NCI-H1092 (cell line): ENCODE measurements around the gene TYMP.
"Not testable (repeated sequence)": the region's sequence is repeated elsewhere in the genome, so short reads cannot be mapped to it uniquely, and the experiment has no call there.

ENCODE experiments used
- DNase-seq: peaks from one replicate; lab custom pipeline; 2025; lab: John Stamatoyannopoulos, UW

Gene TYMP

GRCh38 chr22:50562523-50563412 is 33.0 kb upstream of the TYMP start, which contains the start of gene SYCE3:
TSS of gene SYCE3 (minus strand) at chr22:50562919. CDS start at chr22:50556405, 6,514 bp downstream.
- DNase-seq: peak; percentile 80

GRCh38 chr22:50561401-50562358 is 31.9 kb upstream of the TYMP start:
- no peak for DNase-seq

GRCh38 chr22:50560034-50560433 is 30.2 kb upstream of the TYMP start:
- DNase-seq: no peak

GRCh38 chr22:50556703-50557102 is 26.9 kb upstream of the TYMP start:
- no peak for DNase-seq

- DNase-seq: no peak
Measured at GRCh38 chr22:50553310-50553709, 23.5 kb upstream of the TYMP start.

- no peak for DNase-seq
Measured at GRCh38 chr22:50551160-50551752, 21.4 kb upstream of the TYMP start.

GRCh38 chr22:50550395-50550794 is 20.6 kb upstream of the TYMP start:
- DNase-seq: no peak

GRCh38 chr22:50548921-50549790 is 19.3 kb upstream of the TYMP start:
- DNase-seq: no peak

- no peak for DNase-seq
Measured at GRCh38 chr22:50548040-50548920, 18.5 kb upstream of the TYMP start.

- no peak for DNase-seq
Measured at GRCh38 chr22:50547263-50547985, 17.6 kb upstream of the TYMP start.

GRCh38 chr22:50546326-50547262 is 16.8 kb upstream of the TYMP start:
- no peak for DNase-seq

GRCh38 chr22:50545522-50546325 is 15.9 kb upstream of the TYMP start, which contains the start of gene KLHDC7B:
TSS of gene KLHDC7B (plus strand) at chr22:50545899. CDS start at chr22:50546244, 345 bp downstream.
- no peak for DNase-seq

- DNase-seq: no peak
Measured at GRCh38 chr22:50544746-50545253, 15.0 kb upstream of the TYMP start.

GRCh38 chr22:50544078-50544745 is 14.4 kb upstream of the TYMP start:
- peak; percentile 3 for DNase-seq

GRCh38 chr22:50542416-50542927 is 12.7 kb upstream of the TYMP start:
- no peak for DNase-seq

- not testable (repeated sequence) for DNase-seq
Measured at GRCh38 chr22:50541667-50542026, 11.8 kb upstream of the TYMP start.
